ENCODE results near the gene LHX6.

LHX6 gene

DNA sequence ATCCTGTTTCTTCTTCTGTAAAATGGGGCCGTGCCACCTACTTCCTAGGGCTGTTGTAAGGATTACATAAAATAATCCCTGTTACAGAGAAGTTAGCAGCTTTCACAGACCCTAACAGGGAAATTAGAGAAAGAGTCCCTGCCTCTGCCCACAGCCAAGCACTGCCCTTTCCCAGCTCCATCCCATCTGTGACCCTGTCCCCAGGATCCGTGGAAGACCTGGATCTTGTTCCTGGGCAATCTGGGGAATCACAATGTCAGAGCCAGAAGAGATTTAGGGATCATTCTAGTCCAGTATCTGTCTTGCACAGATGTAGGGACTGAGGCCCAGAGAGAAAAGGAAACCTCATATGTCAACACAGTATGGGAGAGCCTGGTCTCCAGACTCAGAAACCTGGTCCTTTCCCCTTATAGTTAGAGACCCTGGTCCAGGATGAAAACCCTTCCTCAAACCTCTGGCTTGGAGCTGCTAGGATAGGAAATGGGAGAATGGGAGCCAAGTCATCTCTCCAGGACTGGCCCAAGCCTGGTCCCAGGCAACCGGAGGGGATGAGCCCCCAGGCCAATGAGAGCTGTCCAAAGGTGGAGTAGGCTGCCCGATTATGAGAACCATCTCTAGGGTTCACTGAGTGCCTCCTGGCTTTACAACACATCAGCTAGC lies 12.5 kb downstream of the LHX6 start:
- TF ChIP-seq, protein P1, sequence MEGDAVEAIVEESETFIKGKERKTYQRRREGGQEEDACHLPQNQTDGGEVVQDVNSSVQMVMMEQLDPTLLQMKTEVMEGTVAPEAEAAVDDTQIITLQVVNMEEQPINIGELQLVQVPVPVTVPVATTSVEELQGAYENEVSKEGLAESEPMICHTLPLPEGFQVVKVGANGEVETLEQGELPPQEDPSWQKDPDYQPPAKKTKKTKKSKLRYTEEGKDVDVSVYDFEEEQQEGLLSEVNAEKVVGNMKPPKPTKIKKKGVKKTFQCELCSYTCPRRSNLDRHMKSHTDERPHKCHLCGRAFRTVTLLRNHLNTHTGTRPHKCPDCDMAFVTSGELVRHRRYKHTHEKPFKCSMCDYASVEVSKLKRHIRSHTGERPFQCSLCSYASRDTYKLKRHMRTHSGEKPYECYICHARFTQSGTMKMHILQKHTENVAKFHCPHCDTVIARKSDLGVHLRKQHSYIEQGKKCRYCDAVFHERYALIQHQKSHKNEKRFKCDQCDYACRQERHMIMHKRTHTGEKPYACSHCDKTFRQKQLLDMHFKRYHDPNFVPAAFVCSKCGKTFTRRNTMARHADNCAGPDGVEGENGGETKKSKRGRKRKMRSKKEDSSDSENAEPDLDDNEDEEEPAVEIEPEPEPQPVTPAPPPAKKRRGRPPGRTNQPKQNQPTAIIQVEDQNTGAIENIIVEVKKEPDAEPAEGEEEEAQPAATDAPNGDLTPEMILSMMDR (IDR thresholded peaks at IDR 0.05; ENCODE audit: control insufficient read depth, extremely low read depth, insufficient read depth): no peak
- no peak for DNase-seq (ENCODE audit: low read depth)
- H3K4me3 ChIP-seq (ENCODE audit: low read depth, low read length): no peak overlapping the region

DNA sequence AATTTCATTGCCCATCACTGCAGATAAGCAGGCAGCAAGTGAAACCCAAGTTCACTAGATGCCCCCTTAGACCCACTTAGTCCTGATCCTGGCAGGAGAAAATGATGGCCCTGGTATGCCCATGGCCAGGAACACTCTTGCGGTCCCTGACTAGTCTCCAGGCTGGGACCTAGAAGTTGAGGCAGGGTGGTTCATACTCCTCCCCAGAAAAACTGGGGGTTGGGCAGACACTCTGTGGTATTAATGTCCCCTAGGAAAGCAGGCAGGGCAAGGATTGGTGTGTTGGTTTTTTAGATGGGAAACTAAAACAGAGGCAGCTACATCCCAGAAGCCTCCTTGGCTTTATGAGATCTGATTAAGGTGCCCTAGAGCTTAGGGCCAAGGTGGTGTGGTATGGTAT lies 13.1 kb downstream of the LHX6 start:
- TF ChIP-seq, protein P1 (IDR thresholded peaks at IDR 0.05; ENCODE audit: control insufficient read depth, extremely low read depth, insufficient read depth): no peak
- no peak overlapping the region for H3K4me3 ChIP-seq (ENCODE audit: low read depth, low read length)
- DNase-seq (ENCODE audit: low read depth): no peak

DNA sequence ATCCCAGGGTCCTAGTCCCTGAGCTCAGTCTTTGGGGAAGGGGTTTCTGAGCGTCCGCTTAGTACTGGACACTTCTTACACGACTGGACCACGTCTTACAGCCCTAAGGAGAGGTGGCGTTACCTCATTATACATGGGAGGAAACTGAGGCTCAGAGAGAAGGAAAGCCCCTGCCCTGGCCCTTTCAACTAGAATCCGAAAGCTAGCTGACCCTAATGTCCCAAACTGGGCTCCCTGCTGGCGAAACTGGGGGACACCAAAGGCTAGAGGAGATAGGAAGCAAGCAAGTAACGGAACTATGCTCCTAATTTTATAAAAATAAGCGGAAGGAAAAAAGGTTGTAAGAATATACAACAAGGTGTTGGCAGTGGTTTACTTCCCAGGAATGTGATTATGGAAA lies 14.2 kb downstream of the LHX6 start:
- no peak overlapping the region for H3K4me3 ChIP-seq (ENCODE audit: low read depth, low read length)
- DNase-seq (ENCODE audit: low read depth): no peak
- TF ChIP-seq, protein P1 (IDR thresholded peaks at IDR 0.05; ENCODE audit: control insufficient read depth, extremely low read depth, insufficient read depth): no peak

DNA sequence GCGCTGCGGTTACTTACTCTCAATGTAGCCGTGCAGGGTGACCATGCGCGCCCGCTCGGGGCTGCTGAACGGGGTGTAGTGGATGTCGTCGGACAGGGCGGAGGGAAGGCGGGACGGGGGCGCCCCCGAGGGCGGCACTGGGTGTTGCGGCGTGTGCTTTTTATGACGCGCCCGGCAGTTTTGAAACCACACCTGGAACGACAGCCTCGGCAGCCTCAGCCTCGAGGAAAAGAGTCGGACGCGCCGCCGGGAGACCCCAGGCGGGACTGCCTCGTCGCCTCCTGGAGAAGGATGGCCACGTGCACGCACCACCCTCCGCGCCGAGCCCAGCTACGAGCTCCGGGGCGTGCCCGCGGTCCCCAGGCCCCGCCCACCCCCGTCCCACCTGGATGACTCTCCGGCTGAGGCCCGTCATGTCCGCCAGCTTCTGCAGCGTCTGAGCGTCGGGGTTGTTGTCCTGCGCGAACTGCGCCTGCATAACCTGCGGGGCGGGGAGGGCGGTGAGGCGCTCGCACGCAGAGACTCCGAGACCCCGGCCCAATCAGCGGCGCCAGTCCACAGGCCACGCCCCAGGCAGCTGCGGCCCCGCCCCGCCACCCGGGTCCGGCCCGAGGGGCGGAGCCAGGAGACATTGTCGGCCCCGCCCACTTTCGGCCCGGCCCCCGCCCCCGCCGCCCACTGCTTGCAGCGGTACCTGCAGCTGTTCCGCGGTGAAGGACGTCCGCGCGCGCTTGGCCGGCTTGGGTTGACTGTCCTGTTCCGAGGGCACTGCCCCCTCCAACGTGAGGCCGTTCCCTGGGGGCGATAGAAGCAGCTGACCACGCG lies 15.0 kb downstream of the LHX6 start:
- H3K4me3 ChIP-seq (ENCODE audit: low read depth, low read length): no peak overlapping the region
- TF ChIP-seq, protein P1 (IDR thresholded peaks at IDR 0.05; ENCODE audit: control insufficient read depth, extremely low read depth, insufficient read depth): no peak
- no peak for DNase-seq (ENCODE audit: low read depth)

DNA sequence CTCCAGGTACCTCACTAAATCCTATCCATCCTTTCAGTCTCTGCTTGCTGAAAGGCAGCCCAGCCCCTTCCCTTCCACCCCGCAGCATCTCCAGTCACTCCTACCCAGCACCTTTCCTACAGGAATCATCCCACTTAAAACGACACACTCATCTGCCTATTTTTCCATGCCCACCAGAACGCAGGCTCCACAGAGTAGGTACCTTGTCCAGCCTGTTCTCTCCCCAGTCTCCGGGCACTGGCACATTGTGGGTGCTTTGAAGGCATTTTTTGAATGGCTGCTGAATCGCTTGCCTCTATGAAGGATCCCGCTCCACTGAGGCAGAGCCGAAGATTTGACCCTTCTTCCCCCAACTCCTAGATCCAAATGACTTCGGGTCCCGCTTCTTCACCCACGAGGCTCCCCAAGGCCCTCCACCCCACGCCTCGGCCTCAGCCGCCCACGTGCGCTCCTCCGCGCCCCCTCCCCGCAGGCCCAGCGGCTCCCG lies 15.6 kb downstream of the LHX6 start:
- no peak overlapping the region for H3K4me3 ChIP-seq (ENCODE audit: low read depth, low read length)
- DNase-seq (ENCODE audit: low read depth): no peak
- TF ChIP-seq, protein P1 (IDR thresholded peaks at IDR 0.05; ENCODE audit: control insufficient read depth, extremely low read depth, insufficient read depth): no peak

DNA sequence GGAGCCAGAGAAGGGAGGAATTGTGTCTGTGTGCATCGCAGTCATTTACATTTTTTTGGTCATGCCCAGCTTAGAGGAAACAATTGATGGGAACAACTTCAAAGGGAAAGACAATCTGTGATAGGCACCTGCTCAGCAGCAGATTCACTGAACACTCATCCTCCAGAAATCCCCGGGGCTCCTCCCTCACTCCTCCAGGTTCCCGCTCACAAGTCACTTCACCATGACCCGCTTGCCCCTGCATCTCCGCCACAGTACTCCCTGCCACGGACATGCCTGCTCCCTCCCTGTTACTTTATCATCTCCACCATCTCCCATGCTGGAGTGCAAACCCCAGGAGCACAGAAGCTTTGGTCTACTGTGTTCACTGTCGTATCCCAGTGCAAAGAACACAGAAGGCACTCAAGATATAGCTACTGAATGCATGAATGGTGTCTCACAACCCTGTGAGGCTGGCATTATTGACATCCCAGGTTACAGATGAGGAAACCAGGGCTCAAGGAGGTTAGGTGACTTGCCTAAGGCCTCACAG lies 16.2 kb downstream of the LHX6 start:
- H3K4me3 ChIP-seq (ENCODE audit: low read depth, low read length): no peak overlapping the region
- TF ChIP-seq, protein P1 (IDR thresholded peaks at IDR 0.05; ENCODE audit: control insufficient read depth, extremely low read depth, insufficient read depth): no peak
- no peak for DNase-seq (ENCODE audit: low read depth)
